ENCODE results near the gene DIDO1.
A peak's percentile ranks its signal among the peaks of the same experiment; 100 is the strongest.

The DIDO1 gene

GRCh38 chr20:62947532-62948300, 21.4 kb upstream of the DIDO1 start:
- no peak for DNase-seq (ENCODE audit: low read depth, low spot score)

DNA sequence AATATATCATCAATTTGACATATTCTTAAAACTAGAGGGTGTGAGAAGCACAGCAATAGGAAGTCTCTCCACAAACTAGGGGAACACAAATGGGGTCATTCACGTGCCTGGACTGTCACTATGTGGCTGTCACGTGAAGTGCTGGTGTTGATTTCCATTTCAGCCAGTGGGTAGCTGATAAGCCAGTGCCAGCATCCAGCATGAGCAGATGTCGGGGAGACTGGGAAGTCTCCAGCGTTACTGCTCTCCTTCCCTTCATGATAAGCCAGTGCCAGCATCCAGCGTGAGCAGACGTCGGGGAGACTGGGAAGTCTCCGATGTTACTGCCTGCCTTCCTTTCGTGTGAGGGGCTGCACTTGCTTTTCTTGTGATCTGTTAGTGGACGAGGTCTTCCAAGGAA, 20.6 kb upstream of the DIDO1 start:
- Histone ChIP-seq H3K27me3 (ENCODE audit: control insufficient read depth, insufficient read depth, low read length) (no peaks in the 10 kb centered on the region), H3K9me3 (ENCODE audit: control insufficient read depth, insufficient read depth, low read length) (no peaks in the 10 kb centered on the region), H3K4me3 (ENCODE audit: low read length) (no peak overlapping the region), H3K27ac (ENCODE audit: low read length) (no peak overlapping the region), H3K4me1 (ENCODE audit: control insufficient read depth, insufficient read depth, low read length) (no peaks in the 10 kb centered on the region; the same call in 1 of the 2 replicates), H3K36me3 (ENCODE audit: control insufficient read depth, insufficient read depth, low read length) (peaks cover 28% of the 10 kb centered on the region)
- no CpG with 5 or more reads among the region's 10 CpGs for WGBS (ENCODE audit: insufficient coverage, insufficient read length)
- DNase-seq (ENCODE audit: low read depth, low spot score) = no peak

More at GRCh38 chr20:62947532-62948300, 21.4 kb upstream of the DIDO1 start:
- H3K9me3 ChIP-seq (ENCODE audit: control insufficient read depth, insufficient read depth, low read length) = no peaks in the 10 kb centered on the region
- H3K27ac ChIP-seq (ENCODE audit: low read length) = no peak overlapping the region
- H3K27me3 ChIP-seq (ENCODE audit: control insufficient read depth, insufficient read depth, low read length) = no peaks in the 10 kb centered on the region
- peaks cover 28% of the 10 kb centered on the region for H3K36me3 ChIP-seq (ENCODE audit: control insufficient read depth, insufficient read depth, low read length)
- no CpG with 5 or more reads among the region's 17 CpGs for WGBS (ENCODE audit: insufficient coverage, insufficient read length)
- H3K4me1 ChIP-seq (ENCODE audit: control insufficient read depth, insufficient read depth, low read length) = no peaks in the 10 kb centered on the region; the same call in 1 of the 2 replicates
- no peak overlapping the region for H3K4me3 ChIP-seq (ENCODE audit: low read length)

DNA sequence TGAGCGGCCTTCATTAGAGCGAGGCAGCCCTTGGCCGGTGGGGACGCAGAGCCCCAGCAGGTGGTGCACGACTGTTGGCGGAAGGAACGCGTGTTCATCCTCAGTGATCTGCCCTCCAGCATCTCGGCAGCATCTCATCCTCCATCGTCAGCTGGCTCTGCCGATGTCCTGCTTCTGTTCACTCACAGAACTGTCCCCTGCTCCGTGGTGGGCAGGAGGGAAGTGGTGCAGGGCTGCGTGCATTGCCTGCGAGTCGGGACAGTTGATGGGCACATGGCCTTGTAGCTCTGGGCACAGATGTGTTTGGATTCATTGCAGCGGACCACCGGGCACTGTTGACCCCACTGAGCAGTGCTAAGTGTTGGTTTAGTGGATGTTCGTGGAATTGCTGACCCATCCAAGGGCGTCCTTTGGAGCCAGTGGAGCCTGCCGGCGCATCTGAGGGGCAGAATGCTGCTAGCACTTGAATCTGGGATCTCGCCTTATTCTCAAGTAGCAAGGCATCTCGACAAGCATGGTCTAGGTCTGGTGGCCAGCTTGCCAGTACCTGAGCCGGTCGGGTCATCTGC, 19.6 kb upstream of the DIDO1 start:
- WGBS (ENCODE audit: insufficient coverage, insufficient read length) = no CpG with 5 or more reads among the region's 25 CpGs
- Histone ChIP-seq H3K27me3 (ENCODE audit: control insufficient read depth, insufficient read depth, low read length) (no peaks in the 10 kb centered on the region), H3K36me3 (ENCODE audit: control insufficient read depth, insufficient read depth, low read length) (peaks cover 28% of the 10 kb centered on the region), H3K4me3 (ENCODE audit: low read length) (no peak overlapping the region), H3K4me1 (ENCODE audit: control insufficient read depth, insufficient read depth, low read length) (no peaks in the 10 kb centered on the region; the same call in 1 of the 2 replicates), H3K9me3 (ENCODE audit: control insufficient read depth, insufficient read depth, low read length) (no peaks in the 10 kb centered on the region), H3K27ac (ENCODE audit: low read length) (no peak overlapping the region)
- no peak for DNase-seq (ENCODE audit: low read depth, low spot score)

GRCh38 chr20:62944746-62945145, 18.4 kb upstream of the DIDO1 start:
- Histone ChIP-seq H3K36me3 (ENCODE audit: control insufficient read depth, insufficient read depth, low read length) (peaks cover 23% of the 10 kb centered on the region), H3K4me3 (ENCODE audit: low read length) (no peak overlapping the region), H3K9me3 (ENCODE audit: control insufficient read depth, insufficient read depth, low read length) (no peaks in the 10 kb centered on the region), H3K27ac (ENCODE audit: low read length) (no peak overlapping the region), H3K27me3 (ENCODE audit: control insufficient read depth, insufficient read depth, low read length) (no peaks in the 10 kb centered on the region), H3K4me1 (ENCODE audit: control insufficient read depth, insufficient read depth, low read length) (peaks cover under 1% of the 10 kb centered on the region; the same call in 1 of the 2 replicates)
- no CpG with 5 or more reads among the region's 10 CpGs for WGBS (ENCODE audit: insufficient coverage, insufficient read length)
- DNase-seq (ENCODE audit: low read depth, low spot score) = no peak

DNA sequence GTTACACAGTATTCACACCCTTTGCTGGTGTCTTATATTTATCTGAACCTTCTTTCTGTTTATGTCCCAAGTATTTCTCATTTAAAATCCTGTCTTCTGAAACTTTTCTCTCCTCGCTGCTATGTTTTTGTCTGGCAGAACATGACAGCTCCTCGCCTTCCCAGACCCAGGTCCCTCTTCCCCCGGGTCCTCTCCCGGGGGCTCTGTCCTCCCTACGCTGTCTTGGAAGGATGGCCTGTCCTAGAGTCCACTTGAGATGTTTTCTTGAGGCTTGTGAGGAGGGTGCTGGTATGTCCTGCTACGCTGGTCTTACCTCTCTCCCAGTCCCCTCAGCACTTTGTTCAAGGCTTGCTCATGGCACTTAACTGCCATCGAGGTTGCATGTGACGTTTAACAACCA, 17.9 kb upstream of the DIDO1 start:
- H3K27me3 ChIP-seq (ENCODE audit: control insufficient read depth, insufficient read depth, low read length) = no peaks in the 10 kb centered on the region
- peaks cover 23% of the 10 kb centered on the region for H3K36me3 ChIP-seq (ENCODE audit: control insufficient read depth, insufficient read depth, low read length)
- DNase-seq (ENCODE audit: low read depth, low spot score) = no peak
- peaks cover 1% of the 10 kb centered on the region; the same call in 1 of the 2 replicates for H3K4me1 ChIP-seq (ENCODE audit: control insufficient read depth, insufficient read depth, low read length)
- H3K4me3 ChIP-seq (ENCODE audit: low read length) = no peak overlapping the region
- H3K9me3 ChIP-seq (ENCODE audit: control insufficient read depth, insufficient read depth, low read length) = no peaks in the 10 kb centered on the region
- WGBS (ENCODE audit: insufficient coverage, insufficient read length) = no CpG with 5 or more reads among the region's 8 CpGs
- H3K27ac ChIP-seq (ENCODE audit: low read length) = no peak overlapping the region

- no peaks in the 10 kb centered on the region for H3K27me3 ChIP-seq (ENCODE audit: control insufficient read depth, insufficient read depth, low read length)
- no peak overlapping the region for H3K27ac ChIP-seq (ENCODE audit: low read length)
- H3K9me3 ChIP-seq (ENCODE audit: control insufficient read depth, insufficient read depth, low read length) = no peaks in the 10 kb centered on the region
- no CpG with 5 or more reads among the region's 14 CpGs for WGBS (ENCODE audit: insufficient coverage, insufficient read length)
- peaks cover 1% of the 10 kb centered on the region; the same call in 1 of the 2 replicates for H3K4me1 ChIP-seq (ENCODE audit: control insufficient read depth, insufficient read depth, low read length)
- H3K4me3 ChIP-seq (ENCODE audit: low read length) = no peak overlapping the region
- no peak for DNase-seq (ENCODE audit: low read depth, low spot score)
- H3K36me3 ChIP-seq (ENCODE audit: control insufficient read depth, insufficient read depth, low read length) = peaks cover 23% of the 10 kb centered on the region
These were observed 17.1 kb upstream of the DIDO1 start for GRCh38 chr20:62943396-62943795.

GRCh38 chr20:62942456-62942855, 16.2 kb upstream of the DIDO1 start:
- DNase-seq (ENCODE audit: low read depth, low spot score) = no peak
- Histone ChIP-seq H3K36me3 (ENCODE audit: control insufficient read depth, insufficient read depth, low read length) (peaks cover 23% of the 10 kb centered on the region), H3K9me3 (ENCODE audit: control insufficient read depth, insufficient read depth, low read length) (no peaks in the 10 kb centered on the region), H3K27me3 (ENCODE audit: control insufficient read depth, insufficient read depth, low read length) (no peaks in the 10 kb centered on the region), H3K4me3 (ENCODE audit: low read length) (no peak overlapping the region), H3K27ac (ENCODE audit: low read length) (no peak overlapping the region), H3K4me1 (ENCODE audit: control insufficient read depth, insufficient read depth, low read length) (peaks cover 1% of the 10 kb centered on the region; the same call in 1 of the 2 replicates)
- WGBS (ENCODE audit: insufficient coverage, insufficient read length) = no CpG with 5 or more reads among the region's 2 CpGs

DNA sequence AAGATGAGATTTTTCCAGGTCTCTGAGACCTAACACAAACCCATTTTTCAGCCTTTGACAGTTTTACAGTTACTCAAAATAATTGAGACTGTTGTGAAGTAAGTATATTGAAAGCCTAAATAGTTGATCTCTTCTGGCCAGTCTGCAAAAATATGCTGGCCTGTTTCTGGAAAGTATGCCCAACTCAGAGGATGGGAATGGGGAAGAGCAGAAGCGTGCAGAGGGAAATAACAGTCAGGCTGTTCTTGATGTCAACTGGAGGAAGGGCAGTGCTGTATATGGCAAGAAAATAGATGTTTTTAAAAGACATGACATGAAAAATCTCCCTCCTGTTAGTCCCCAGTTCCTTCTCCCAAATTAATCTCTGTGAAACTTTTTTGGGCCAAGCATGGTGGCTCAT, 15.5 kb upstream of the DIDO1 start:
- Histone ChIP-seq H3K9me3 (ENCODE audit: control insufficient read depth, insufficient read depth, low read length) (no peaks in the 10 kb centered on the region), H3K4me3 (ENCODE audit: low read length) (no peak overlapping the region), H3K4me1 (ENCODE audit: control insufficient read depth, insufficient read depth, low read length) (peaks cover 1% of the 10 kb centered on the region; the same call in 1 of the 2 replicates), H3K27me3 (ENCODE audit: control insufficient read depth, insufficient read depth, low read length) (no peaks in the 10 kb centered on the region), H3K27ac (ENCODE audit: low read length) (no peak overlapping the region), H3K36me3 (ENCODE audit: control insufficient read depth, insufficient read depth, low read length) (peaks cover 23% of the 10 kb centered on the region)
- no CpG with 5 or more reads among the region's 1 CpG for WGBS (ENCODE audit: insufficient coverage, insufficient read length)
- no peak for DNase-seq (ENCODE audit: low read depth, low spot score)

- Histone ChIP-seq H3K4me3 (ENCODE audit: low read length) (no peak overlapping the region), H3K27me3 (ENCODE audit: control insufficient read depth, insufficient read depth, low read length) (no peaks in the 10 kb centered on the region), H3K27ac (ENCODE audit: low read length) (no peak overlapping the region), H3K9me3 (ENCODE audit: control insufficient read depth, insufficient read depth, low read length) (no peaks in the 10 kb centered on the region), H3K4me1 (ENCODE audit: control insufficient read depth, insufficient read depth, low read length) (peaks cover 2% of the 10 kb centered on the region), H3K36me3 (ENCODE audit: control insufficient read depth, insufficient read depth, low read length) (peaks cover 20% of the 10 kb centered on the region)
- DNase-seq (ENCODE audit: low read depth, low spot score) = no peak
- WGBS (ENCODE audit: insufficient coverage, insufficient read length) = no CpG with 5 or more reads among the region's 8 CpGs
These were observed 14.6 kb upstream of the DIDO1 start for GRCh38 chr20:62940875-62941274.

- H3K4me1 ChIP-seq (ENCODE audit: control insufficient read depth, insufficient read depth, low read length) = peaks cover 8% of the 10 kb centered on the region
- H3K27me3 ChIP-seq (ENCODE audit: control insufficient read depth, insufficient read depth, low read length) = no peaks in the 10 kb centered on the region
- no CpG with 5 or more reads among the region's 79 CpGs for WGBS (ENCODE audit: insufficient coverage, insufficient read length)
- peaks cover 19% of the 10 kb centered on the region for H3K36me3 ChIP-seq (ENCODE audit: control insufficient read depth, insufficient read depth, low read length)
- peak within 1 kb of the TSS; percentile 91 for H3K4me3 ChIP-seq (ENCODE audit: low read length)
- no peak within 1 kb of the TSS for H3K27ac ChIP-seq (ENCODE audit: low read length)
- no peak for DNase-seq (ENCODE audit: low read depth, low spot score)
- H3K9me3 ChIP-seq (ENCODE audit: control insufficient read depth, insufficient read depth, low read length) = no peaks in the 10 kb centered on the region
These were observed 12.0 kb upstream of the DIDO1 start, which contains the start of gene GID8 for GRCh38 chr20:62938105-62938888. Gene GID8, plus strand, starts transcription at chr20:62938147. Its CDS starts 3,356 bp downstream, at chr20:62941503.
